Sciatic nerve (tissue), 2 donors: ENCODE data around the gene KCNJ1. TPM values are rescaled to one million over a fixed set of nuclear protein-coding genes. Genes with fewer than 3 reads are reported as not detected.

Experiments used
- ATAC-seq: fragments of 200-7000 bp; cut with Tn5 transposase; one replicate; pipeline ENCODE4 v1.9.1; 2020; ENCODE audit warnings: mild to moderate bottlenecking, moderate library complexity
- DNase-seq: peaks from one replicate; pipeline ENCODE4 v3.0.0-alpha.2; 2020; ENCODE audit warnings: low spot score
- intact Hi-C: fragments of 100-400 bp; cut with DNase I; formaldehyde crosslinking; loops from one replicate; pipeline ENCODE4 v1.14.2; 2022
- total RNA-seq: library from RNA; stranded (reverse); fragmentation: NEBNext Ultra II Directional; extraction: Animal tissue kit (Norgen Biotek cat#: 25700); gene quantifications from one replicate; pipeline ENCODE4 v1.2.1, GENCODE V29; 2021
- donor health status: DM: no; HTN: no; CAD: no.
- donor health status: DM: no; HTN: no; CAD: no.

Gene KCNJ1
- total RNA-seq, 1 donor from 2014 or later, result 0.13 TPM

DNA sequence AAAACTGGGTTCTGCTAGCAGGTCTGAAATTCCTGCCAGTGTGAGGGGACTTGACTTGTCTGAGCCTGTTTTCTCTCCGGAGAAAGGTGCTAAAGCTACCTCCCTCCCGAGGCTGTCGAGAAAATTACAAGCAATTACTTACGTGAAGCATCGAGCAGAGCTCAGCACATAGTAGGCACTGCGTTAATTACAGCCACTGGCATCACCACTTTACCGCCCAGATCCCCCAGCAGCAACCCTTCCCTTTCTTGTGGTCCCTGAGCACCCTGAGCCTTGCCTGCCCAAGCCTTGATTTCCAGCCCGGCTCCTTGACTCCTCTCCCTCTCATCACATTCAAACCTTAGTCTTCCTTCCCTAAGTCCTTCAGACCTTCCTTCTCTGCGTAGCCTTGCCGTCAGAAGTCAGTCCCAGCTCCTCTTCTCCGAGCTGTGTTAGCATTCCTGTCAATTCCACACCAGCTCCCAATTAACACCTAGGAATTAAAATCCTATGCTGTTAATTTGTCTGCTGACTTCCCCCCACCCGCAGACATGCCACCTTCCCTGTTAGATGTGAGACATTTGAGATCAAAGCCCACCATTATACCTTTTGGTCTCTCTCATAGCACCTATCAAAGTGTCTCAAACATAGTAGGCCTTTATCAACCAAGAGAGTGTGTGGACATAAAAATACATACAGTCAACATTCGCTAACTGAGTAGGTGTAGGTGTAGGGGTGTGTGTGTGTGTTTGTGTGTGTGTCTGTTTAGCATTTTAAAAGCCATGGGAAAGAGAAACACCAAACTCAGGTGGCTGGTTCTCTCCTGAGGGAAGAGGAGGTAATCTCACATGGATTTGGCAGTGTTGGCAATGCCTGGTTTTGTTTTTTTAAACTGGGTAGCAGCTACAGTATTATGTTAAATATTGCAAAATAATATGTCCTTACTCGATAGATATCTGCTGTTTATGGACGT lies 21.2 kb upstream of the KCNJ1 start:
- ATAC-seq, result no peak
- DNase-seq, result no peak
- intact Hi-C loops, result loop anchor here (10.0 kb wide), 1 partner anchor 66 kb away; no protein-coding TSS in a partner anchor

GRCh38 chr11:128886406-128887124 lies 19.5 kb upstream of the KCNJ1 start:
- DNase-seq (no peak), ATAC-seq (no peak)
- intact Hi-C loops, result loop anchor here (10.0 kb wide), 1 partner anchor 68 kb away; no protein-coding TSS in a partner anchor

DNA sequence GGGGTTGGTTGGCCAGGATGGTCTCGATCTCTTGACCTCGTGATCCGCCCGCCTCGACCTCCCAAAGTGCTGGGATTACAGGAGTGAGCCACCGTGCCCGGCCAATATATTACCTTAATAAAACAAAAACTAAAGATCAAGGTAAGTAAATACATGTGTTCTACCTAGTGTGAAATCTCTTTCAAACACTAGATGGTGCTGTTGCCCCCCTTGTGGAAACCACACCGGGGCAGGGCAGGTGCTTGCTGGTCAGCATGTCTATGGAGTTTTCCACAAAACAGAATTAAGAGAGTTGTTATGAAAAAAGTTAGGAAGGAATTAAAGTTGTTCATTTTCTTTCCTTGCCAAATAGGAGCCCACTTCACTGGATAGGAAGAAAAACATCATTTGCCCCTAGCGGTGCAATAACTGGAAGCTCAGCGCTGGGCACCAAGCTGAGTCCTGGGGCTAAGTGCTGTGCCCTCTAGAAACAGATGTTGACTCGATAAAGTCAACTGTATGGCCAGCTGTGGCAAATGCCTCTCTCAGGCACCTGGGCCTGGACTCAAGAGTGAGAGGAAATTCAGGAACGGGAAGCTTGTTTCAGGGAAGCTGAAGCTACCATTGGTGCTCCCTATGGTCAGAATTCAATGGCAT lies 17.7 kb upstream of the KCNJ1 start:
- ATAC-seq, result peak; percentile 81
- peak; percentile 68 for DNase-seq
- intact Hi-C loops, result loop anchor here (10.0 kb wide), 1 partner anchor 70 kb away; no protein-coding TSS in a partner anchor

- DNase-seq (no peak), ATAC-seq (no peak)
- intact Hi-C loops, result loop anchor here (10.0 kb wide), 1 partner anchor 71 kb away; no protein-coding TSS in a partner anchor
Measured at GRCh38 chr11:128884054-128884453, 17.0 kb upstream of the KCNJ1 start.

DNA sequence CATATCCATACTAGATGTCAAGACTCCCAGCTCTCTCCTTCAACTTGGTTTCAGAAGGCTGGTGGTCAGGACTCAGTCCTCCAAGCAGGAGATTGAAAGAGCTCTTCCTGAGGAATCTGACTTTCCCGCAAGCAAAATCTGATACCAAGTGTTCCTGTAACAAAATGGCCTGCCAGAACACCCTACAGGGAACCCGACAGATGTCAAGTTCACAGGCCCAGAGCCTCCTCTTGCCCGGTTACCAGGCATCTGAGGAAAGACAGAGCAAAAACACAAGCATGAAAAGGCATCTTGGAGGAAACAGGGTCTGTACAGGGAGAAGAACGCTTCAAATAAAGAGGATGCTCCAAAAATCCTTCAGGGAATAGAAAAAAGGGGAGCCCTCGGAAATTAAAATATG lies 15.4 kb upstream of the KCNJ1 start:
- intact Hi-C loops, result loop anchor here (10.0 kb wide), 1 partner anchor 72 kb away; no protein-coding TSS in a partner anchor
- ATAC-seq, result no peak
- DNase-seq, result no peak

- DNase-seq (no peak), ATAC-seq (no peak)
- intact Hi-C loops, result loop anchor here (10.0 kb wide), 1 partner anchor 74 kb away; no protein-coding TSS in a partner anchor
Measured at GRCh38 chr11:128881221-128881620, 14.1 kb upstream of the KCNJ1 start.

DNA sequence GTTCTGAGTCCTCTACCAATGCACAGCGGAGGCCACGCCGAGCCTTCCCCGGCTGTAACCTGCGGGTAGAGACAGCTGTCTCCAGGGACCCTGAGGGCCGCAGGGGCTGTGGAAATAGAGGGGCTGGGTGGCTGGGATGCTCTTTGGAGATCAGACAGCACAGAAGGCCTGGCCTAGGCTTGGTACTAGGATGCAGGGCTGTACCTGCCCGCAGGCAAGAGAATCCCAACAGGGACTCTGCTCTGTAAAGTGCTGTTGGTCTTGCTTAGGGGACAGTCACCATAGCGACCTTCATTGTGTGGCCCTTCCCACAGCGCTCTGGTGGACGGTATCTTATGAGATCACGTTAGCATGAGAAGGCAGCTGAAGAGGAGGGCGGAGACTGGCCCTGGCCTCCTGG lies 12.7 kb upstream of the KCNJ1 start:
- intact Hi-C loops, result loop anchor here (10.0 kb wide), 1 partner anchor 75 kb away; no protein-coding TSS in a partner anchor
- DNase-seq (no peak), ATAC-seq (no peak)

DNA sequence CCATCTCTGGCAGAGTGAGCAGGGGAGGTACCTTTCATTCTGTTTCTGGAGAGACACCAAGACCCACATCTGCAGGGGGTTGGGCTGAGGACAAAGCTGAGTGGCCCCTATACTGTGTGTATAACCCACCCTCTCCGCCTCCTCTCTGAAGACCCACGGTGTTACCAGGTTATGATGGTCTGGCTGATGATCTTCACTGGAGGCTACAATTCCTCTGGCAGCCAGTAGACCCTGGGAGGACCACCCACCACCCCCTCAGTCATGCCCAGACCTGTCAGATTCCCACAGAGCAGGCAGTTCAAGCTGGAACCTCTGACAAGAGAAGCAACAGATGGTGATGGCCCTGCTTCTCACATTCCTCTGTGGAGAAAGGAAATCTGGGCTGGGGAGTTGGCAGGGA lies 11.4 kb upstream of the KCNJ1 start:
- intact Hi-C loops, result no loop called here
- DNase-seq (no peak), ATAC-seq (no peak)

DNA sequence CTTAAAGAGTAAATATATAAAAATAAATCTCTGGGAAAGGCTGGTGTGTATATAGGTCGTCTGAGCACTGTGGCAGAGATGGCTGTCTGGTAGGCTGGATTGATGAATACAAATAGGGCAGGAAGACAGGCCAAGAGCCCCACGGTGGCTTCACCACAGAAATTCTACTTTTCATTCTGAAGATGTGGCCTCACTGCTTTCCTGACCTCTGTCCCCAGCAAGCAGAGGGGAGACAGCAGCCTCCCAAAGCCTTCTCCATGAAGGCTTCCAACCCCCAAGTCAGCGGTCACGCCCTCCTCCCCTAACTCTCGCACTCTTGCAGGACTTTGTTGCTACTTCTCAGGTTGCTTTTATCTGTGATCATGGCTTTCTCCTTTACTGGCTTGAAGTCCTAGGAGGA lies 10.6 kb upstream of the KCNJ1 start:
- intact Hi-C loops, result no loop called here
- ATAC-seq (no peak), DNase-seq (no peak)

DNA sequence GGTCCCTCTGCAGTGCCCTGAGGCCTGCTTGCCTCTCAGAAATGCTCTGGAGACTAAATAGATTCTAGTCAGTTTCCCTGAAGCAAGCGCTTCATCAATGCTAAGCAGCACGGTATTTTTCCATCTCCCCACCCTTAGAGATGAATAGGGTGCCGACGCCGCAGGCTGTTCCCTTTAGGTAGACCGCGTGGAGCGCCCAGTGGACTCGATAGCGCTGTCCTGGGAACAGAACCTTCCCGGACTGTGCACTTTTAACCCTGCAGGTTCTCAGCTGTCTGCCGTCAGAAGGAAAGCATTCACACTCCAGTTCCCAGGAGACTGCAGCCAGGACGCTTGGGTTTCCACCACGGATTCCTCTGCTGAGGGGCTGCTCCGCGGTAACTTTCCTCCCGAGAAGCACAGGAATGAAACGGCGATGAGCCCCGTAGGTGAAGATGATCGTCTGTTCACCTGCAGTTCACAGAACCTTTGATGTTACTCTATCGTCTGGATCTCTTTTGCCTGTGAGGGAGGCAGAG lies 9.1 kb upstream of the KCNJ1 start:
- ATAC-seq (no peak), DNase-seq (no peak)
- intact Hi-C loops, result no loop called here

DNA sequence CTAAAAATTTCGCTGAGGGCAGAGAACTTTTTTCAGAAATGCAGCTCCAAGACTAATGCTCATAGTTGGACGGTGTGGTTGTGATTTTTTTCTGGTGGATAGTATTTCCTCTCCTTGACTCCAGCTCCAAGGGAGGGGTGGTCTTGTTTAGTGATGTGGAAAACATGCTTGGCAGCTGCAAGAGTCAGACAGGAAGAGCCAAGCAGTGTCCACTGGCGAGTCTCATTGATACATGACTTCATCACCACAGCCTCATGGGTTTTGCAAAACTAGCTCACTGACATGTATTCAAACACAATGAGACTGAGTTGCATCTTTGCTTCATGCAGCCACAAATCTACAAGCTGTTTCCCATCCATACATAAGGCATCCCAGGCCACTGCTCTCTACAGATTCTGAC lies 7.3 kb upstream of the KCNJ1 start:
- ATAC-seq (no peak), DNase-seq (no peak)
- intact Hi-C loops, result no loop called here

- intact Hi-C loops, result no loop called here
- no peak for ATAC-seq
- DNase-seq, result no peak
Measured at GRCh38 chr11:128872594-128872993, 5.5 kb upstream of the KCNJ1 start.

GRCh38 chr11:128872094-128872493 lies 5.0 kb upstream of the KCNJ1 start:
- DNase-seq (no peak), ATAC-seq (no peak)
- intact Hi-C loops, result no loop called here

- intact Hi-C loops, result no loop called here
- no peak for DNase-seq
- no peak for ATAC-seq
Measured at GRCh38 chr11:128871168-128871610, 4.1 kb upstream of the KCNJ1 start.

DNA sequence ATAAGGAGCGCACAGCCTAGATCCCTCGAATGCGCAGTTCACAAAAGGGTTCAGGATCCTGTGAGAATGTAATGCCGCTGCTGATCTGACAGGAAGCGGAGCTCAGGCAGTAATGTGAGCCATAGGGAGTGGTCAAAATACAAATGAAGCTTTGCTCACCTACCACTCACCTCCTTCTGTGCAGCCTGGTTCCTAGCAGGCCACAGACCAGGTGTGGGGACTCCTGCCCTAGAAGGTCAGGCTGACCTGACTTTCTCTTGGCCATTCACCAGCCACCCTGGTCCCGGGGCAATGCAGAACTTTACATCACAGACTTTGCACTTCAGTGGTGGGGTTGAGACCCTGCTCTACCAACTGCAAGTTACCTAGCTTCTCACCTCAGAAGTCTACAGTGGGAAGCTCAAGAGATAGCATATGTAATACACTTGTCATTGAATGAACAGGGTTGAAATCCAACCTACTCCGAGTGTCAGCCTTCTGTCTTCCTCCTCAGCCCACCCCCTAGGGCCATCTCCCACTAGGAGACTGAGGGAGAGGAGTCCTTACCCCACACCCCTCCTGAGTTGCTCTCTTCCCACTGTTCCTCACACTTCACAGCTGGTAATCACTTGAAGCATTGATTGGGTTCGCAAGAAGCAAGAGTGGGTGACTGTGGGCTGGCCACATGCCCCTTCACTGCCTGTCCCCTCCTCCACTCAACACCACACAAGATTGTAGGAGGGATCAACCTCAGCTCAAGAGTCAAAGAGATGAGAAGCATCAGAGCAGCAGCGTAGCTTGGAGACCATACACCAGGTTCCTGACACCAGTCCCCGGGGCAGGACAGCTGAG lies 2.0 kb upstream of the KCNJ1 start:
- ATAC-seq (no peak), DNase-seq (no peak)
- intact Hi-C loops, result no loop called here

- intact Hi-C loops, result no loop called here
- ATAC-seq (no peak), DNase-seq (no peak)
Measured at GRCh38 chr11:128865490-128865889, 1.6 kb downstream of the KCNJ1 start.

GRCh38 chr11:128862908-128863660 lies 4.0 kb downstream of the KCNJ1 start:
- no peak for DNase-seq
- ATAC-seq, result no peak
- intact Hi-C loops, result no loop called here

DNA sequence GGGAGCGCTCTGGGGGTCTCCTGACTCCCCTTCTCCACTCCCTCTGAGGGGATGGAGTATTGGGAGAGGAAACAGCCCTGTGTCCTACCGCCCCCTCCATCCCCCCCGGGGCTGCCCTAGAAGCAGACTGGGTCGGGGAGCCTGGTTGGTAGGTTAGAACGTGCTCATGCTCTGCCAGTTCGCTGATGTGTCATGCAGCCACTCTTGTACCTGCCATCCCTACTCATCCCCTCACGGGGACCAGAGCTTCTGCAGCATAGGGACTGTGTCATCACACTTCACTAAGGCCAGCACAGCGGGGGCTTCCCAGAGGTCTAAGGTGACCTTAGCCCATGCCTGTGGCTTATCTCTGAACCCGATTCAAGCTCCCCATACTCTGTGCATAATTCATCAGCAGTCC lies 4.7 kb downstream of the KCNJ1 start:
- ATAC-seq, result no peak
- no peak for DNase-seq
- intact Hi-C loops, result no loop called here
